GM13977 (cell line): Measurements from ENCODE around the gene AUTS2.

ENCODE experiments used
- DNase-seq: peaks from one replicate; pipeline ENCODE4 v3.0.0; 2012; ENCODE audit warnings: low spot score
- CTCF ChIP-seq: IDR thresholded peaks from 2 replicates; pipeline ENCODE4 v1.5.1; 2012; ENCODE audit warnings: mild to moderate bottlenecking, control low read depth; ENCODE audit not compliant: insufficient read depth; ENCODE audit errors: extremely low read depth, missing control alignments
- in situ Hi-C: fragments of 300-500 bp; cut with MboI; formaldehyde crosslinking; loops from one replicate; pipeline ENCODE4 v1.12.0; 2022; ENCODE audit warnings: low sequenced_read_pairs, low pct_unique_long_range_greater_than_20kb, mixed read lengths, inconsistent platforms; ENCODE audit not compliant: unreplicated experiment

AUTS2 gene

GRCh38 chr7:69652947-69653701, 54.8 kb downstream of the AUTS2 start:
- no peak for TF ChIP-seq CTCF
- in situ Hi-C loops = no loop called here
- no peak for DNase-seq

GRCh38 chr7:69653806-69654205, 55.5 kb downstream of the AUTS2 start:
- in situ Hi-C loops = no loop called here
- TF ChIP-seq CTCF = no peak
- DNase-seq = no peak

- no peak for DNase-seq
- no peak for TF ChIP-seq CTCF
- in situ Hi-C loops = no loop called here
Measured at GRCh38 chr7:69654381-69654780, 56.1 kb downstream of the AUTS2 start.

GRCh38 chr7:69654849-69655707, 56.8 kb downstream of the AUTS2 start:
- DNase-seq = no peak
- in situ Hi-C loops = no loop called here
- TF ChIP-seq CTCF = no peak

- in situ Hi-C loops = no loop called here
- TF ChIP-seq CTCF = no peak
- DNase-seq = no peak
Measured at GRCh38 chr7:69656077-69656476, 57.8 kb downstream of the AUTS2 start.

- in situ Hi-C loops = no loop called here
- no peak for TF ChIP-seq CTCF
- no peak for DNase-seq
Measured at GRCh38 chr7:69656890-69657289, 58.6 kb downstream of the AUTS2 start.
